Measurements from ENCODE around the gene DNM2.
"Not testable (repeated sequence)": the region's sequence is repeated elsewhere in the genome, so short reads cannot be mapped to it uniquely, and the experiment has no call there.

The DNM2 gene

DNA sequence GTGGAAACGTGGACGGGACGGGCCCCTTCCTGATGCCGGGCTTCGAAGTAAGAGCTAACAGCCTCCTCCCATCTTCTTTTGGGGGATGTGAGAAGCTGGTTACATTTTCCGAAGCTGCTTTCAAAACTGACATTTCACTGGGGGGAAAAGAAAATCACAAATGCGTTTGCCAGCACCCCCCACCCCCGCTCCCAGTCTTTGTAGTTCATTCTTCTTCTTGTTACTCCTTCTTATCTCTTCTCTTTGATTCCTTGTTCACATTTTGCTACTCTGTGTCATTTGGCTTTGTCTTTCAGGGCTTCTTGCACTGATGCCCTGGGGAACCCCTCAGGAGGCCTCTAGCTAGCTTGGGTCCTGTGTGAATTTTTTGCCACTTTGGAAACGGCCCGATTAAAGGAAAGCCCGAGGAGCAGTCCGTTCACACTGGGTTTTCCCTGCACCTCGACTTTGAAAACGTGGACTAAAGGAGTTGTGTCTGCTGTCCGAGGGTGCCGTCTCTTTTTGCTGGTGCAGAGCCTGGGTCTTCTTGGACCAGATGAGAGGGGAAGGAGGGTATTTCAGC lies 154.7 kb downstream of the DNM2 start:
- DNase-seq (ENCODE audit: low read depth in 1 of 2, low spot score in 1 of 2): no peak
- Histone ChIP-seq H3K27me3 (ENCODE audit: insufficient read depth, poor library complexity, severe bottlenecking) (no peaks in the 10 kb centered on the region), H3K4me3 (replicated peaks; ENCODE audit: insufficient read depth, low read length) (peak overlapping the region; percentile 88), H3K27ac (replicated peaks) (no peak overlapping the region)
- TF ChIP-seq POLR2AphosphoS5 (IDR thresholded peaks at IDR 0.05; ENCODE audit: low read depth): no peak
- TF ChIP-seq GABPA (IDR thresholded peaks at IDR 0.05; ENCODE audit: low read depth): no peak
- TF ChIP-seq SPI1 (IDR thresholded peaks at IDR 0.05; ENCODE audit: borderline replicate concordance, low read depth): no peak
- TF ChIP-seq, protein P1, sequence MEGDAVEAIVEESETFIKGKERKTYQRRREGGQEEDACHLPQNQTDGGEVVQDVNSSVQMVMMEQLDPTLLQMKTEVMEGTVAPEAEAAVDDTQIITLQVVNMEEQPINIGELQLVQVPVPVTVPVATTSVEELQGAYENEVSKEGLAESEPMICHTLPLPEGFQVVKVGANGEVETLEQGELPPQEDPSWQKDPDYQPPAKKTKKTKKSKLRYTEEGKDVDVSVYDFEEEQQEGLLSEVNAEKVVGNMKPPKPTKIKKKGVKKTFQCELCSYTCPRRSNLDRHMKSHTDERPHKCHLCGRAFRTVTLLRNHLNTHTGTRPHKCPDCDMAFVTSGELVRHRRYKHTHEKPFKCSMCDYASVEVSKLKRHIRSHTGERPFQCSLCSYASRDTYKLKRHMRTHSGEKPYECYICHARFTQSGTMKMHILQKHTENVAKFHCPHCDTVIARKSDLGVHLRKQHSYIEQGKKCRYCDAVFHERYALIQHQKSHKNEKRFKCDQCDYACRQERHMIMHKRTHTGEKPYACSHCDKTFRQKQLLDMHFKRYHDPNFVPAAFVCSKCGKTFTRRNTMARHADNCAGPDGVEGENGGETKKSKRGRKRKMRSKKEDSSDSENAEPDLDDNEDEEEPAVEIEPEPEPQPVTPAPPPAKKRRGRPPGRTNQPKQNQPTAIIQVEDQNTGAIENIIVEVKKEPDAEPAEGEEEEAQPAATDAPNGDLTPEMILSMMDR (IDR thresholded peaks at IDR 0.05; ENCODE audit: insufficient read depth, low read length): no peak
- TF ChIP-seq, protein P2, sequence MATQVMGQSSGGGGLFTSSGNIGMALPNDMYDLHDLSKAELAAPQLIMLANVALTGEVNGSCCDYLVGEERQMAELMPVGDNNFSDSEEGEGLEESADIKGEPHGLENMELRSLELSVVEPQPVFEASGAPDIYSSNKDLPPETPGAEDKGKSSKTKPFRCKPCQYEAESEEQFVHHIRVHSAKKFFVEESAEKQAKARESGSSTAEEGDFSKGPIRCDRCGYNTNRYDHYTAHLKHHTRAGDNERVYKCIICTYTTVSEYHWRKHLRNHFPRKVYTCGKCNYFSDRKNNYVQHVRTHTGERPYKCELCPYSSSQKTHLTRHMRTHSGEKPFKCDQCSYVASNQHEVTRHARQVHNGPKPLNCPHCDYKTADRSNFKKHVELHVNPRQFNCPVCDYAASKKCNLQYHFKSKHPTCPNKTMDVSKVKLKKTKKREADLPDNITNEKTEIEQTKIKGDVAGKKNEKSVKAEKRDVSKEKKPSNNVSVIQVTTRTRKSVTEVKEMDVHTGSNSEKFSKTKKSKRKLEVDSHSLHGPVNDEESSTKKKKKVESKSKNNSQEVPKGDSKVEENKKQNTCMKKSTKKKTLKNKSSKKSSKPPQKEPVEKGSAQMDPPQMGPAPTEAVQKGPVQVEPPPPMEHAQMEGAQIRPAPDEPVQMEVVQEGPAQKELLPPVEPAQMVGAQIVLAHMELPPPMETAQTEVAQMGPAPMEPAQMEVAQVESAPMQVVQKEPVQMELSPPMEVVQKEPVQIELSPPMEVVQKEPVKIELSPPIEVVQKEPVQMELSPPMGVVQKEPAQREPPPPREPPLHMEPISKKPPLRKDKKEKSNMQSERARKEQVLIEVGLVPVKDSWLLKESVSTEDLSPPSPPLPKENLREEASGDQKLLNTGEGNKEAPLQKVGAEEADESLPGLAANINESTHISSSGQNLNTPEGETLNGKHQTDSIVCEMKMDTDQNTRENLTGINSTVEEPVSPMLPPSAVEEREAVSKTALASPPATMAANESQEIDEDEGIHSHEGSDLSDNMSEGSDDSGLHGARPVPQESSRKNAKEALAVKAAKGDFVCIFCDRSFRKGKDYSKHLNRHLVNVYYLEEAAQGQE (IDR thresholded peaks at IDR 0.05; ENCODE audit: insufficient replicate concordance, low read depth): no peak

DNA sequence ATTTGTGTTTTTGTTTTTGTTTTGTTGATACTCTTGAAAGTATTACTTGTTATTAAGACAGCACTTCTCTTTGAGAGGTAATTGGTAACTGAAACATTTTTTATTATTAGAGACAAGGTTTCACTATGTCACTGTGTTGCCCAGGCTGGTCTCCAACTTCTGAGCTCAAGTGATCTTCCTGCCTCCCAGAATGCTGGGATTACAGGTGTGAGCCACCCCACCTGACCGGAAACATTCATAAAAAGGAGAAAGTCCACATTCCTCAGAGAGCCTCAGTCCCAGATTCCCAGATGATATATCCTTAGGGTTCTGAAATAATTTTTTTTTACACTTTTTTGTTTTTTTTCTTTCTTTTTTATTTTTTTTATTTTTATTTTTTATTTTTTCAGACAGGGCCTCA lies 156.1 kb downstream of the DNM2 start:
- no peak for DNase-seq (ENCODE audit: low read depth in 1 of 2, low spot score in 1 of 2)
- Histone ChIP-seq H3K27me3 (ENCODE audit: insufficient read depth, poor library complexity, severe bottlenecking) (no peaks in the 10 kb centered on the region), H3K27ac (replicated peaks) (no peak overlapping the region), H3K4me3 (replicated peaks; ENCODE audit: insufficient read depth, low read length) (no peak overlapping the region)
- TF ChIP-seq SPI1 (IDR thresholded peaks at IDR 0.05; ENCODE audit: borderline replicate concordance, low read depth): no peak

DNA sequence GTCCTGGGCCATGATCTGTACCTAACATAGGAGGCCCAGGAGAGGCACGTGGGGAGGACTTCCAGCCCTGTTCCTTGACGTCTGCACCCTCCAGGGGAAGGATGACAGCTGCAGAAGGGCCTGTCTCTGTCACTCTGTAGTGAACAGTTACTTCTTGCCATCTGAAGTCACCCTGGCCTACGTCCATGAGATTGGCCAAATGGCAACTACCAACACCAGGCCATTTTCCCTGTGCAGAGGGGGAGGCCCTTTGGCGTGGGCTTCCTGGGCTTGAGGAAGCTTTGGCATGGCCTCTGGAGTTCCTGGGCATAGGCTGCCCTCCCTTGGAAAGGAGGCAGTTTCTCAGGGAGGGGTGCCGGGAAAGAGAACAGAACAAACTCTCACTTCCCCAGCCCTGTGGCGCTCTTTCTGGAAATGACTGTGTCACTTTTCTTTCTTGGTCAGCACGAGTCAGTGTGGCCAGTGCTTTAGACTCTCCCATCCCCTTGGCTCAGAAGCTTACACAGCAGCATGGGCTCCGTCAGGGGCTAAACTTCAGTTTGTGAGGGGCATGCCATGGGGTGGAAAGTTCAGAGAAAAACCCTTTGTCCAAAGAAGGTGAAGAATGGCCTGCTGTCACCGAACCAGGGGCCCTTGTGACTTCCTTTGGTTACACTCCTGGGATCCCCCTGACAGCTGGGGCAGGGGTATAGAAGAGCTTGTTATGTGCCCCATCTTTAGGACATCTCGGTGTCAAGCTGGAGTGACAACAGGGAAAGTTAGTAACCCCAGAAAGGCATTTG lies 158.8 kb downstream of the DNM2 start:
- H3K4me3 ChIP-seq (replicated peaks; ENCODE audit: insufficient read depth, low read length): no peak overlapping the region
- no peak for TF ChIP-seq POLR2AphosphoS5 (IDR thresholded peaks at IDR 0.05; ENCODE audit: low read depth)
- TF ChIP-seq, protein P1 (IDR thresholded peaks at IDR 0.05; ENCODE audit: insufficient read depth, low read length): no peak
- no peak for TF ChIP-seq SPI1 (IDR thresholded peaks at IDR 0.05; ENCODE audit: borderline replicate concordance, low read depth)
- TF ChIP-seq, protein P2 (IDR thresholded peaks at IDR 0.05; ENCODE audit: insufficient replicate concordance, low read depth): no peak
- TF ChIP-seq GABPA (IDR thresholded peaks at IDR 0.05; ENCODE audit: low read depth): no peak
- DNase-seq (ENCODE audit: low read depth in 1 of 2, low spot score in 1 of 2): no peak
- no peaks in the 10 kb centered on the region for H3K27me3 ChIP-seq (ENCODE audit: insufficient read depth, poor library complexity, severe bottlenecking)
- H3K27ac ChIP-seq (replicated peaks): no peak overlapping the region

DNA sequence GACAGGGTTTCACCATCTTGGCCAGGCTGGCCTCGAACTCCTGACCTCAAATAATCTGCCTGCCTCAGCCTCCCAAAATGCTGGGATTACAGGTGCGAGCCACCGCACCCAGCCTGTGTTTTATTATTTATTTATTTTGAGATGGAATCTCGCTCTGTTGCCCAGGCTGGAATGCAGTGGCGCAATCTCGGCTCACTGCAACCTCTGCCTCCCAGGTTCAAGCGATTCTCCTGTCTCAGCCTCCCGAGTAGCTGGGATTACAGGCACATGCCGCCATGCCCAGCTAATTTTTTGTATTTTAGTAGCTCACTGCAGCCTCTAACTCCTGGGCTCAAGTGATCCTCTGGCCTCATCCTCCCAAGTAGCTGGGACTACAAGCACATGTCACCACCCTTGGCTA lies 159.7 kb downstream of the DNM2 start:
- H3K4me3 ChIP-seq (replicated peaks; ENCODE audit: insufficient read depth, low read length); DNase-seq (ENCODE audit: low read depth in 1 of 2, low spot score in 1 of 2); H3K27me3 ChIP-seq (ENCODE audit: insufficient read depth, poor library complexity, severe bottlenecking); H3K27ac ChIP-seq (replicated peaks): not testable (repeated sequence)
